HCT116 (cell line): ENCODE measurements around the gene TTC12. TPM values are rescaled to one million over a fixed set of nuclear protein-coding genes. Genes with fewer than 3 reads are reported as not detected.

Experiments used
- ATAC-seq: fragments of 200-7000 bp; cut with Tn5 transposase; 2 replicates; pipeline ENCODE4 v1.9.1; 2020; ENCODE audit warnings: mild to moderate bottlenecking, moderate library complexity
- BruUV-seq: library from RNA; stranded (reverse); fragments of 400-500 nt; replicated peaks from 2 replicates; lab custom pipeline; 2021; lab: Mats Ljungman, UMichigan
- CTCF ChIA-PET: fragments of 300-600 bp; sonication (Branson Sonifier 250); formaldehyde crosslinking; loops from one replicate; lab custom pipeline; 2021; ENCODE audit warnings: antibody characterized with exemption; lab: Charles Lee
- POLR2A ChIA-PET: fragments of 300-600, 350-600 bp; sonication (Branson Sonifier 250); formaldehyde crosslinking; loops from one replicate; lab custom pipeline; 2021; ENCODE audit warnings: antibody characterized with exemption; lab: Charles Lee
- RAD21 ChIA-PET, 2 experiments: fragments of 300-600 bp; sonication (Branson Sonifier 250); formaldehyde crosslinking; loops; one replicate each; lab custom pipeline; 2023; ENCODE audit warnings: low total read pairs in 2 of 2; ENCODE audit not compliant: uncharacterized antibody in 2 of 2, unreplicated experiment in 2 of 2, low non-redundant PET in 1 of 2; lab: Charles Lee
- DNase-seq: peaks from one replicate; pipeline ENCODE4 v3.0.0-alpha.2; 2010; ENCODE audit warnings: low read depth, low spot score
- H2AFZ ChIP-seq: fragments of 200-600 bp; shearing (Covaris generic), sonication (generic); 2 replicates; pipeline ENCODE4 v1.6.1; 2017; ENCODE audit warnings: low read depth, mixed run types, mixed read lengths, antibody characterized with exemption, low read length; ENCODE audit not compliant: poor library complexity, severe bottlenecking
- H3K27ac ChIP-seq: 2 replicates; pipeline ENCODE4 v1.5.1; 2012; ENCODE audit warnings: low read depth, low read length
- H3K27me3 ChIP-seq: fragments of 200-600 bp; sonication (generic); 2 replicates; pipeline ENCODE4 v1.6.1; 2016; ENCODE audit warnings: mixed run types, low read length, mixed read lengths; ENCODE audit not compliant: insufficient read depth
- H3K36me3 ChIP-seq, 2 experiments: fragments of 200-500 bp in 1 of 2; fragments of 200-600 bp in 1 of 2; sonication (Bioruptor generic) in 1 of 2; sonication (generic) in 1 of 2; 2 replicates each; pipeline versions ENCODE4 v1.5.1 to v1.6.1; 2014 to 2016; ENCODE audit warnings: low read length in 2 of 2, inconsistent platforms in 1 of 2, mixed read lengths in 1 of 2, mixed run types in 1 of 2; ENCODE audit not compliant: insufficient read depth in 2 of 2, control insufficient read depth in 1 of 2
- H3K4me1 ChIP-seq, 2 experiments: fragments of 200-600 bp in 1 of 2; sonication (generic) in 1 of 2; 2 replicates each; pipeline versions ENCODE4 v1.5.1 to v1.6.1; 2012 to 2017; ENCODE audit warnings: low read length in 2 of 2, inconsistent platforms in 1 of 2, mild to moderate bottlenecking in 1 of 2, mixed read lengths in 1 of 2, mixed run types in 1 of 2, moderate library complexity in 1 of 2; ENCODE audit not compliant: insufficient read depth in 2 of 2, control insufficient read depth in 1 of 2
- H3K4me2 ChIP-seq: fragments of 200-600 bp; sonication (generic); 2 replicates; pipeline ENCODE4 v1.6.1; 2017; ENCODE audit warnings: mixed run types, low read length, mixed read lengths
- H3K4me3 ChIP-seq, 2 experiments: fragments of 200-600 bp in 1 of 2; sonication (generic) in 1 of 2; replicated peaks in 1 of 2; 2 replicates each; pipeline ENCODE4 v1.5.1; 2011 to 2016; ENCODE audit warnings: low read length in 2 of 2, control low read depth in 1 of 2, low read depth in 1 of 2, mild to moderate bottlenecking in 1 of 2, mixed read lengths in 1 of 2, mixed run types in 1 of 2
- H3K79me2 ChIP-seq: fragments of 200-600 bp; sonication (generic); 2 replicates; pipeline ENCODE4 v1.6.1; 2017; ENCODE audit warnings: mild to moderate bottlenecking, mixed run types, low read length, moderate library complexity, mixed read lengths; ENCODE audit not compliant: insufficient read depth
- H3K9ac ChIP-seq: fragments of 200-600 bp; sonication (generic); 2 replicates; pipeline ENCODE4 v1.6.1; 2016; ENCODE audit warnings: low read length, mixed read lengths
- H3K9me2 ChIP-seq: fragments of 200-600 bp; sonication (generic), shearing (Covaris generic); 2 replicates; pipeline ENCODE4 v1.6.1; 2017; ENCODE audit warnings: mixed run types, mild to moderate bottlenecking, moderate library complexity; ENCODE audit not compliant: insufficient read depth
- H3K9me3 ChIP-seq, 2 experiments: fragments of 200-500 bp in 1 of 2; fragments of 200-600 bp in 1 of 2; sonication (Bioruptor generic) in 1 of 2; sonication (generic) in 1 of 2; 2 replicates each; pipeline ENCODE4 v1.6.1; 2014 to 2017; ENCODE audit warnings: low read length in 2 of 2, mixed read lengths in 2 of 2, inconsistent platforms in 1 of 2, low read depth in 1 of 2, mild to moderate bottlenecking in 1 of 2, mixed run types in 1 of 2, moderate library complexity in 1 of 2; ENCODE audit not compliant: control insufficient read depth in 1 of 2, insufficient read depth in 1 of 2
- H4K20me1 ChIP-seq: fragments of 200-600 bp; sonication (generic), shearing (Covaris generic); 2 replicates; pipeline ENCODE4 v1.6.1; 2017; ENCODE audit warnings: mixed run types, mild to moderate bottlenecking, moderate library complexity; ENCODE audit not compliant: insufficient read depth
- CEBPB ChIP-seq: IDR thresholded peaks from 2 replicates; pipeline ENCODE4 v1.6.1; 2012; ENCODE audit warnings: low read depth
- EZH2phosphoT487 ChIP-seq: fragments of 200-600 bp; IDR thresholded peaks from 2 replicates; pipeline ENCODE4 v1.6.1; 2018; ENCODE audit warnings: antibody characterized with exemption, borderline replicate concordance
- JUND ChIP-seq: IDR thresholded peaks from 2 replicates; pipeline ENCODE4 v1.6.1; 2012
- POLR2A ChIP-seq: IDR thresholded peaks from 2 replicates; pipeline ENCODE4 v1.7.0; 2011; ENCODE audit warnings: borderline replicate concordance; ENCODE audit not compliant: insufficient read depth, insufficient read length; ENCODE audit errors: extremely low read depth
- POLR2AphosphoS5 ChIP-seq: IDR thresholded peaks from 2 replicates; pipeline ENCODE4 v1.6.1; 2011; ENCODE audit warnings: mild to moderate bottlenecking, low read depth, low read length, moderate library complexity
- SIN3A ChIP-seq: IDR thresholded peaks from 2 replicates; pipeline ENCODE4 v1.6.1; 2012; ENCODE audit warnings: low read depth
- ZNF274 ChIP-seq: fragments of 200-500 bp; sonication (Bioruptor generic); IDR thresholded peaks from 2 replicates; pipeline ENCODE4 v1.6.1; 2014; ENCODE audit warnings: mild to moderate bottlenecking, low read depth, low read length, inconsistent platforms
- intact Hi-C: fragments of 100-400 bp; cut with micrococcal nuclease; formaldehyde crosslinking; loops from 2 replicates; pipeline ENCODE4 v1.10.0; 2022
- total RNA-seq: library from RNA; stranded (reverse); gene quantifications from one replicate; pipeline ENCODE4 v1.2.1, GENCODE V29; 2021; ENCODE audit not compliant: unreplicated experiment
- TF ChIP-seq, protein P1 (sequence below): IDR thresholded peaks from 2 replicates; pipeline ENCODE4 v1.6.1; 2012
- TF ChIP-seq, protein P2 (sequence below): IDR thresholded peaks from 2 replicates; pipeline ENCODE4 v1.6.1; 2011; ENCODE audit warnings: mild to moderate bottlenecking, low read length, moderate library complexity; ENCODE audit not compliant: insufficient replicate concordance; ENCODE audit errors: extremely low read depth
- TF ChIP-seq, protein P3 (sequence below): IDR thresholded peaks from 2 replicates; pipeline ENCODE4 v1.6.1; 2012; ENCODE audit warnings: low read depth

The TTC12 gene
- total RNA-seq, 1 experiment from 2014 or later, result 12.6 TPM

DNA sequence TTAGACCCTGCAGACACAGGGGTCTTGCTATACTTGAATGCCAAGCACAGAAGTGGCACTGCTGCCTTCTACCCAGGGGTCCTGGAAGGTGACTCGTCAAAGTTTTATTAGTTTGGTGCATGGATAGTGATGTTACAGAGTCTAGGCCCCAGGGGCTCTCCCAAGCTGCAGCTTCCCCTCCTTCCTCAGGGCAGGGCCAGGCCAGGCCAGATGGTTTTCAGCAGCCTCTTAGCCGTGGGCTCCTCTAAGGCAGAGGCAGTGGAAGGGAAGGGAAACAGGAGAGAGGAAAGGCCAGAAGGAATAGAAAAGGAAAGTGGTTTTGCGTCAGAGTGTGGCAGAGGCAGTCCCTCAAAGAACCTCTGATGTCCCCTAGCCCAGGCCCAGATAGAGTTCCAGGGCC is 95.1 kb downstream of the TTC12 start:
- Histone ChIP-seq H3K4me2 (no peak overlapping the region), H3K4me1 (no peaks in the 10 kb centered on the region), H3K9ac (no peak overlapping the region), H3K36me3 (no peaks in the 10 kb centered on the region), H3K4me3 (no peak overlapping the region), H3K27me3 (no peaks in the 10 kb centered on the region; the same call in 1 of the 2 replicates), H3K79me2 (no peaks in the 10 kb centered on the region), H2AFZ (no peak overlapping the region), H3K9me3 (no peaks in the 10 kb centered on the region), H3K27ac (no peak overlapping the region), H3K9me2 (no peaks in the 10 kb centered on the region), H4K20me1 (no peaks in the 10 kb centered on the region)
- TF ChIP-seq POLR2A (no peak), JUND (no peak)
- TF ChIP-seq, protein P1, sequence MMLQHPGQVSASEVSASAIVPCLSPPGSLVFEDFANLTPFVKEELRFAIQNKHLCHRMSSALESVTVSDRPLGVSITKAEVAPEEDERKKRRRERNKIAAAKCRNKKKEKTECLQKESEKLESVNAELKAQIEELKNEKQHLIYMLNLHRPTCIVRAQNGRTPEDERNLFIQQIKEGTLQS, result no peak
- TF ChIP-seq, protein P2, sequence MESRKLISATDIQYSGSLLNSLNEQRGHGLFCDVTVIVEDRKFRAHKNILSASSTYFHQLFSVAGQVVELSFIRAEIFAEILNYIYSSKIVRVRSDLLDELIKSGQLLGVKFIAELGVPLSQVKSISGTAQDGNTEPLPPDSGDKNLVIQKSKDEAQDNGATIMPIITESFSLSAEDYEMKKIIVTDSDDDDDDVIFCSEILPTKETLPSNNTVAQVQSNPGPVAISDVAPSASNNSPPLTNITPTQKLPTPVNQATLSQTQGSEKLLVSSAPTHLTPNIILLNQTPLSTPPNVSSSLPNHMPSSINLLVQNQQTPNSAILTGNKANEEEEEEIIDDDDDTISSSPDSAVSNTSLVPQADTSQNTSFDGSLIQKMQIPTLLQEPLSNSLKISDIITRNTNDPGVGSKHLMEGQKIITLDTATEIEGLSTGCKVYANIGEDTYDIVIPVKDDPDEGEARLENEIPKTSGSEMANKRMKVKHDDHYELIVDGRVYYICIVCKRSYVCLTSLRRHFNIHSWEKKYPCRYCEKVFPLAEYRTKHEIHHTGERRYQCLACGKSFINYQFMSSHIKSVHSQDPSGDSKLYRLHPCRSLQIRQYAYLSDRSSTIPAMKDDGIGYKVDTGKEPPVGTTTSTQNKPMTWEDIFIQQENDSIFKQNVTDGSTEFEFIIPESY, result no peak
- intact Hi-C loops, result no loop called here
- POLR2A ChIA-PET, result no interaction called here
- ATAC-seq (no peak), DNase-seq (no peak)
- CTCF ChIA-PET, result no interaction called here
- RAD21 ChIA-PET, result no interaction called here
- no TSS peak for BruUV-seq

DNA sequence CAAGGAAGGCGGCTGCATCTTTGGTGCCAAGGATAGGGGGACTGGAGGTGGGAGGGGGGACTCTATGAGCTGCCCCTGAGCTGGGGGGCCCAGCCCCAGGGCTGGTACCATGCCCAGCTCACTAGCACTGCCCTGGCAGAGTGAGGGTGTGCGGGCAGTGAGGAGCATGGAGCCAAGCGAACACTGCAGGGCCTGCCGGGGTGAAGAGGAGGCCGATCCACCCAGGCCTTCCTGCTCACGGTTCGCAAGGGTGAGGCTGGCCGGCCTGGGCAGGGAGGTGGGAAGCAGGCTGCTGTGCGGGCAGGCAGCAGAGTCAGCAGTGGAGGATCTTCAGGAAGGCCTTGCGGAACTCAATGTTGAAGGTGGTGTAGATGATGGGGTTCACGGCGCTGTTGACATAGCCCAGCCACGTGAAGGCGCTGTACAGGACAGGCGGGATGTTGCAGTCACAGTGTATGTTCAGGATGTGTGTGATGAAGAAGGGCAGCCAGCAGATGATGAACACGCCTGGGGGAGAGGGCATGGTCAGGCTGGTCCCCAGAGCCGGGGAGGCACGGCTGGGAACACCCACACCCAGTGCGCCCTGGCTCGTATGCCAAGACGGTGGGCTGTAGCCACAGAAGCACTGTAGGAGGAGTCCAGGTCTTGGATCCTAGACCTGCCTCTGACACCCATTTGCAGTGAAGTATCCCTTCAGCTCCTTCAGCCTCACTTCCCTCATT is 96.2 kb downstream of the TTC12 start:
- Histone ChIP-seq H3K79me2 (no peaks in the 10 kb centered on the region), H4K20me1 (no peaks in the 10 kb centered on the region), H2AFZ (no peak overlapping the region)
- BruUV-seq, result no TSS peak
- no peak for DNase-seq
- CTCF ChIA-PET, result no interaction called here
- TF ChIP-seq CEBPB (no peak), POLR2AphosphoS5 (no peak), SIN3A (no peak), JUND (no peak), ZNF274 (no peak), EZH2phosphoT487 (no peak)
- TF ChIP-seq, protein P3, sequence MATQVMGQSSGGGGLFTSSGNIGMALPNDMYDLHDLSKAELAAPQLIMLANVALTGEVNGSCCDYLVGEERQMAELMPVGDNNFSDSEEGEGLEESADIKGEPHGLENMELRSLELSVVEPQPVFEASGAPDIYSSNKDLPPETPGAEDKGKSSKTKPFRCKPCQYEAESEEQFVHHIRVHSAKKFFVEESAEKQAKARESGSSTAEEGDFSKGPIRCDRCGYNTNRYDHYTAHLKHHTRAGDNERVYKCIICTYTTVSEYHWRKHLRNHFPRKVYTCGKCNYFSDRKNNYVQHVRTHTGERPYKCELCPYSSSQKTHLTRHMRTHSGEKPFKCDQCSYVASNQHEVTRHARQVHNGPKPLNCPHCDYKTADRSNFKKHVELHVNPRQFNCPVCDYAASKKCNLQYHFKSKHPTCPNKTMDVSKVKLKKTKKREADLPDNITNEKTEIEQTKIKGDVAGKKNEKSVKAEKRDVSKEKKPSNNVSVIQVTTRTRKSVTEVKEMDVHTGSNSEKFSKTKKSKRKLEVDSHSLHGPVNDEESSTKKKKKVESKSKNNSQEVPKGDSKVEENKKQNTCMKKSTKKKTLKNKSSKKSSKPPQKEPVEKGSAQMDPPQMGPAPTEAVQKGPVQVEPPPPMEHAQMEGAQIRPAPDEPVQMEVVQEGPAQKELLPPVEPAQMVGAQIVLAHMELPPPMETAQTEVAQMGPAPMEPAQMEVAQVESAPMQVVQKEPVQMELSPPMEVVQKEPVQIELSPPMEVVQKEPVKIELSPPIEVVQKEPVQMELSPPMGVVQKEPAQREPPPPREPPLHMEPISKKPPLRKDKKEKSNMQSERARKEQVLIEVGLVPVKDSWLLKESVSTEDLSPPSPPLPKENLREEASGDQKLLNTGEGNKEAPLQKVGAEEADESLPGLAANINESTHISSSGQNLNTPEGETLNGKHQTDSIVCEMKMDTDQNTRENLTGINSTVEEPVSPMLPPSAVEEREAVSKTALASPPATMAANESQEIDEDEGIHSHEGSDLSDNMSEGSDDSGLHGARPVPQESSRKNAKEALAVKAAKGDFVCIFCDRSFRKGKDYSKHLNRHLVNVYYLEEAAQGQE, result no peak
- TF ChIP-seq, protein P1, result no peak
- TF ChIP-seq, all 23 proteins: peak for 0
- ATAC-seq, result no peak
- Histone ChIP-seq H3K27ac (no peak overlapping the region), H3K4me2 (no peak overlapping the region), H3K4me3 (no peak overlapping the region), H3K9ac (no peak overlapping the region), H3K4me1 (no peaks in the 10 kb centered on the region), H3K27me3 (peaks cover 4% of the 10 kb centered on the region; the same call in 1 of the 2 replicates), H3K9me3 (no peaks in the 10 kb centered on the region), H3K36me3 (no peaks in the 10 kb centered on the region), H3K9me2 (no peaks in the 10 kb centered on the region)
- ChIA-PET RAD21 (no interaction called here), POLR2A (no interaction called here)
- intact Hi-C loops, result no loop called here
